Small intestine (tissue), 7 donors: ENCODE results near the gene ADRA2C. TPM values are rescaled to one million over a fixed set of nuclear protein-coding genes. Genes with fewer than 3 reads are reported as not detected.

Source experiments
- DNase-seq, 2 donors: peaks; one replicate each; pipeline versions ENCODE4 v3.0.0 to v3.0.0-alpha.2; 2013
- FAIRE-seq: peaks from 2 replicates; lab custom pipeline; 2012; peaks lifted over from hg19 to GRCh38; lab: Jason Lieb, UNC
- H3K27ac ChIP-seq, 3 donors: one replicate each; pipeline ENCODE4 v1.5.1; 2013; ENCODE audit warnings: low read length in 2 of 3, mild to moderate bottlenecking in 2 of 3, control low read depth in 1 of 3, inconsistent platforms in 1 of 3, low read depth in 1 of 3, moderate library complexity in 1 of 3
- H3K27me3 ChIP-seq, 3 donors: one replicate each; pipeline ENCODE4 v1.6.1; 2013; ENCODE audit warnings: low read length in 3 of 3, inconsistent platforms in 1 of 3; ENCODE audit not compliant: control insufficient read depth in 3 of 3, insufficient read depth in 3 of 3
- H3K36me3 ChIP-seq, 3 donors: one replicate each; pipeline ENCODE4 v1.6.1; 2013; ENCODE audit warnings: low read length in 3 of 3, inconsistent platforms in 1 of 3, low read depth in 1 of 3, mild to moderate bottlenecking in 1 of 3, moderate library complexity in 1 of 3; ENCODE audit not compliant: control insufficient read depth in 3 of 3, insufficient read depth in 2 of 3
- H3K4me1 ChIP-seq, 3 donors: one replicate each; pipeline ENCODE4 v1.6.1; 2013; ENCODE audit warnings: low read length in 2 of 3, inconsistent platforms in 1 of 3, low read depth in 1 of 3, mild to moderate bottlenecking in 1 of 3, moderate library complexity in 1 of 3; ENCODE audit not compliant: control insufficient read depth in 3 of 3, insufficient read depth in 2 of 3
- H3K4me3 ChIP-seq, 3 donors: one replicate each; pipeline ENCODE4 v1.5.1; 2013; ENCODE audit warnings: low read length in 3 of 3, control low read depth in 1 of 3, inconsistent platforms in 1 of 3, low read depth in 1 of 3, mild to moderate bottlenecking in 1 of 3, moderate library complexity in 1 of 3
- H3K9me3 ChIP-seq, 2 donors: one replicate each; pipeline ENCODE4 v1.6.1; 2013; ENCODE audit warnings: low read depth in 1 of 2, low read length in 1 of 2; ENCODE audit not compliant: control insufficient read depth in 2 of 2, insufficient read depth in 1 of 2
- WGBS, 3 donors: extraction: QIAGEN DNeasy Blood & Tissue Kit; methylation state at CpG; one replicate each; pipeline ENCODE4 v1.1.7; 2013; 5-methylcytosine and 5-hydroxymethylcytosine counted together
- polyA plus RNA-seq, 4 donors: library from polyadenylated mRNA; stranded (reverse) in 3 of 4; unstranded in 1 of 4; fragments of 200-250 nt in 3 of 4; fragments of 120-200 nt in 1 of 4; gene quantifications; one replicate each; pipeline versions ENCODE4 v1.2.1 to v1.2.3, GENCODE V29; 2013
- donor health status: healthy with polysubstance abuse.
- donor health status: control.
- donor health status: control.
- donor health status: Bipolar disorder and iron deficiency.
- donor health status: healthy.

ADRA2C gene
- polyA plus RNA-seq, 4 donors, result 0.21 to 4.6 TPM; not detected in 2

DNA sequence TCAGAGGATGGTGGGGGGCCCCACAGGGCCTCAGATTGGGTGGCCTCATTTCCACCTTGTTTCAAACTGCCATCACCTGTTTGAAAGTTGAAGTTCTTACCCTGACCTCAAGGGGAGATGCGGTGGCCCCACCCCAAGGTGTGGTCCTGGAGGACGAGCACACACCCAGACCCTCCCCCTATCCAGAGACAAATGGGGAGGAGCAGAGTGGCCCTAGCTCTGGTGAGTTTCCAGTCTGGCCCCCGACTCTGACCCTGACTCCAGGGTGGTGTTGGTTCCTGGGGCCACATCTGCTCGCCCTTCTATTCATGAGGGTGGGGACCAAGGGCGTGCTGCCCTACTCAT is 36.3 kb upstream of the ADRA2C start:
- DNase-seq (no peak), FAIRE-seq (no peak)
- H3K4me3 ChIP-seq, result no peak overlapping the region
- no peak overlapping the region for H3K27ac ChIP-seq
- no peaks in the 10 kb centered on the region for H3K4me1 ChIP-seq
- no peaks in the 10 kb centered on the region for H3K36me3 ChIP-seq
- WGBS, 3 donors, result 41 to 48% (median 45%) methylated on average over 5 of the region's 5 CpGs
- H3K27me3 ChIP-seq, result peaks cover 0 to 32% (median 2%) of the 10 kb centered on the region in 3 donors
- peaks cover 0 to 2% of the 10 kb centered on the region in 2 donors for H3K9me3 ChIP-seq

DNA sequence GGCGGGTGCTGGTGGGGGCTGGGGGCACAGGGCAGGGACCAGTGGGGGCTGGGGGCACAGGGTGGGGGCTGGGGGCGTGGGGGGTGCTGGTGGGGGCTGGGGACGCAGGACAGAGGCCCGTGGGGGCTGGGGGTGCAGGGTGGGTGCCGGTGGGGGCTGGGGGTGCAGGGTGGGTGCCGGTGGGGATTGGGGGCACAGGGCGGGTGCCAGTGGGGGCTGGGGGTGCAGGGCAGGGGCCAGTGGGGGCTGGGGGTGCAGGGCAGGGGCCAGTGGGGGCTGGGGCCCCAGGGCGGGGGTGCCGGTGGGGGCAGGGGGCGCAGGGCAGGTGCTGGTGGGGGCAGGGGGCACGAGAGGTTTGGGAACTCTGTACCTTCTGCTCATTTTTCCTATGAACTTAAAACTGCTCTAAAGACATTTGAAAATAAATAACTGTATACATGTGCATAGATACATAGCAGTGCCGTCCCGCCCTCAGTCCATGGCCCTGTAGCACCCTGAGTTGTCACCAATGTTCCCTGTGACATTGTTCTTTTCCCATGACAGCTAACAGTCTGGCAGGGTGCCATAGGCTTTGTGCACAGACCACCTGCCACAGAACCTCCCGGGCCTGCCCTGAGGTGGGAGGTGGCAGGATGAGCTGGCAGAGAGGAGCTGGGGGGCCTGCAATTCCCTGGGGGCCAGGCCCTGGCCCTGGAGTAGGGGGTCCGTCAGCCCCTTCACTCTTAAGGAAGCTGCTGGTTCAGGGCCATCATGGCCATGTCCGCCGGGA is 35.6 kb upstream of the ADRA2C start:
- H3K27me3 ChIP-seq, result peaks cover 0 to 25% (median 2%) of the 10 kb centered on the region in 3 donors
- DNase-seq (no peak), FAIRE-seq (no peak)
- no peaks in the 10 kb centered on the region for H3K4me1 ChIP-seq
- H3K36me3 ChIP-seq, result no peaks in the 10 kb centered on the region
- no peak overlapping the region for H3K4me3 ChIP-seq
- 70 to 79% (median 72%) methylated on average over 11 to 17 of the region's 17 CpGs for WGBS, 3 donors
- H3K27ac ChIP-seq, result no peak overlapping the region
- peaks cover 0 to 2% of the 10 kb centered on the region in 2 donors for H3K9me3 ChIP-seq

DNA sequence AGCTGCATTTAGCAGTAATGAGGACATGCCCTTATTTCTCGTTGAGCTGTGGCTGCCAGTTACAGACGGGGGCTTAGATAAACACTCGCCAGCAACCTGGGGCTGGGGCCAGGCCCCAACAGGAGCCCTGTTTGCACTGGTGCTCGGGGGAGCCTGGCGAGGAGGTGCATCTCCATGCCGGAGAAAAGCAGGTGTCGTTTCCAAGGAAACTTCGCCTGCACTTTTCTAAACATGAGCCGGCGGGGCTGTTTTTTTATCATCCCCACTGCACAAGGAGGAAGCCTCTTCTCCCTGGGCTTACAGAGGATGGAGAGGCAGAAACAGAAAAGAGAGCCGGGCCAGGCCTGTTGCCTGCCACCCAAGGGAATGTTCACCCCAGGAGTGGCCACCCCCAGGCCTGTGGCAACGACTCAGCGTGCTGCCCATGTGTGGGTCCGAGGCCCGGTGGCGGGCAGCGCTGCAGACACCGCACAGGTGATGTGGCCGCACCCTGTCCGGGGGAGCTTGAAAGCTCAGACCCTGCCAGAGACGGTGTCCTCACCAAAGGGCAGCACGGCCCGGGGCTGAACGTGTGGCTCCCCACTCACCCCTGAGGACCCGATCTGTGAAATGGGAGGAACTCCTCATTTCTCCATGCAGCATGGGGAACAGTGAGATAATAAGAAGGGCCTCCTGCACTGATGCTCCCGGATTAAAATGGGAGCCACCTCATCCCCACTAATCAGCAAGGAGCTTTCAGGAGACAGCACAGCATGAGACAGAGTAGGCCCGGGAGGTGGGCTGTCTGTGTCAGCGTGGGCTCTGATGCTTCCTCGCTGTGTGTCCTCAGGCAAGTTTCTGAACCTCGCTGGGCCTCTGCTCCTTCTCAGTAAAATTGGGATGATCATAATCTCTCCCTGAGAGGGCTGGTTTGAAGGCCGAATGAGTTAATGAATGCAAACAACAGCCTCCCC is 33.8 kb upstream of the ADRA2C start:
- H3K4me3 ChIP-seq, result no peak overlapping the region
- H3K27ac ChIP-seq, result no peak overlapping the region
- FAIRE-seq (no peak), DNase-seq (no peak)
- peaks cover 0 to 21% (median 0%) of the 10 kb centered on the region in 3 donors for H3K27me3 ChIP-seq
- WGBS, 3 donors, result 68 to 74% (median 73%) methylated on average over 31 of the region's 31 CpGs
- H3K4me1 ChIP-seq, result no peaks in the 10 kb centered on the region
- no peaks in the 10 kb centered on the region for H3K36me3 ChIP-seq
- peaks cover 0 to 2% of the 10 kb centered on the region in 2 donors for H3K9me3 ChIP-seq

GRCh38 chr4:3733195-3733594 is 33.0 kb upstream of the ADRA2C start:
- 31 to 51% (median 32%) methylated on average over 7 to 9 of the region's 9 CpGs for WGBS, 3 donors
- no peak overlapping the region for H3K27ac ChIP-seq
- peaks cover 0 to 2% of the 10 kb centered on the region in 2 donors for H3K9me3 ChIP-seq
- H3K4me3 ChIP-seq, result no peak overlapping the region
- FAIRE-seq (no peak), DNase-seq (no peak)
- peaks cover 0 to 21% (median 0%) of the 10 kb centered on the region in 3 donors for H3K27me3 ChIP-seq
- H3K4me1 ChIP-seq, result no peaks in the 10 kb centered on the region
- H3K36me3 ChIP-seq, result no peaks in the 10 kb centered on the region

DNA sequence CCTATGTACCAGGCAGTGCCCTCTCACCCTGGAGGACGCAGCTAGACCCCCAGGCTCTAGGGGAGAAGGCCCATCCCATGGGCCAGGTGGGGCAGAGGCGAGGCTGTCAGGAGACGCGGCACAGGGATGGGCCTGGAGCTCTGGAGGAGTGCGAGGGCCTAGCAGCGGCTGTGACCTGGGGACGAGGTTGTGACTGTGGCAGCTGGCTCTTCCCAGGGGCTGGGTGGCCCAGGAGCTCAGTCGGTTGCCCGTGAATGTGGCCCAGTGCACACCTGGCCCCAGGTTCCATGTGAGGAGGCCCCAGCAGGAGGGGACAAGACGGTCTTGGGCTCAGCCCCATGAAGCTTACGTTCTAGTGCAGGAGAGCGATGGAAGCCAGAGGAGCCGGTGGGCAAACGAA is 31.0 kb upstream of the ADRA2C start:
- no peaks in the 10 kb centered on the region for H3K36me3 ChIP-seq
- peaks cover 0 to 13% (median 0%) of the 10 kb centered on the region in 3 donors for H3K27me3 ChIP-seq
- no peak overlapping the region for H3K27ac ChIP-seq
- no peaks in the 10 kb centered on the region for H3K4me1 ChIP-seq
- peaks cover 0 to 2% of the 10 kb centered on the region in 2 donors for H3K9me3 ChIP-seq
- 82 to 87% (median 84%) methylated on average over 14 of the region's 14 CpGs for WGBS, 3 donors
- no peak for FAIRE-seq
- DNase-seq, result no peak
- no peak overlapping the region for H3K4me3 ChIP-seq

DNA sequence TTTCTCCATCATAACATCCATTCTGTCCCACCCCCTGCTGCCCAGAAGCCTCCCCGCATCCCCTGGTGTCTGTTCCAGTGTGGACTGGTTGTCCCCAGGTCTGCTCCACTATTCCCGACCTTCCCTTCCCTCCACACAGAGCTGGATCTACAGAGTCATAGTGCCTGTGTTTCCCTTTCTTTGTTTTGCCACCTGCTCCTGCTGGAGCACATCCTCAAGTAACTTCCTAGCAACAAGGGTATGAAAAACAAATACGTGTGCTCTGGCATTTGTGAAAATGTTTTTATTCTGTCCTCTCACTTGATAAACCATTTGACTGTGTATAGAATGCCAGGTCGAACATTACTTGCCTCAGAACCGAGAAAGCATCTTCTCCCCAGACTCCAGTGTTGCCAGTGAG is 29.9 kb upstream of the ADRA2C start:
- WGBS, 3 donors, result 65 to 80% (median 68%) methylated on average over 5 of the region's 5 CpGs
- Histone ChIP-seq H3K4me3 (no peak overlapping the region), H3K9me3 (peaks cover 0 to 2% of the 10 kb centered on the region in 2 donors), H3K4me1 (no peaks in the 10 kb centered on the region), H3K27ac (no peak overlapping the region), H3K27me3 (peaks cover 0 to 12% (median 0%) of the 10 kb centered on the region in 3 donors), H3K36me3 (no peaks in the 10 kb centered on the region)
- DNase-seq, result no peak
- no peak for FAIRE-seq

GRCh38 chr4:3736806-3737205 is 29.4 kb upstream of the ADRA2C start:
- no peaks in the 10 kb centered on the region for H3K4me1 ChIP-seq
- H3K9me3 ChIP-seq, result no peaks in the 10 kb centered on the region
- H3K4me3 ChIP-seq, result no peak overlapping the region
- DNase-seq (no peak), FAIRE-seq (no peak)
- 57 to 67% (median 59%) methylated on average over 6 of the region's 6 CpGs for WGBS, 3 donors
- H3K36me3 ChIP-seq, result no peaks in the 10 kb centered on the region
- peaks cover 0 to 7% (median 2%) of the 10 kb centered on the region in 3 donors for H3K27me3 ChIP-seq
- H3K27ac ChIP-seq, result no peak overlapping the region

DNA sequence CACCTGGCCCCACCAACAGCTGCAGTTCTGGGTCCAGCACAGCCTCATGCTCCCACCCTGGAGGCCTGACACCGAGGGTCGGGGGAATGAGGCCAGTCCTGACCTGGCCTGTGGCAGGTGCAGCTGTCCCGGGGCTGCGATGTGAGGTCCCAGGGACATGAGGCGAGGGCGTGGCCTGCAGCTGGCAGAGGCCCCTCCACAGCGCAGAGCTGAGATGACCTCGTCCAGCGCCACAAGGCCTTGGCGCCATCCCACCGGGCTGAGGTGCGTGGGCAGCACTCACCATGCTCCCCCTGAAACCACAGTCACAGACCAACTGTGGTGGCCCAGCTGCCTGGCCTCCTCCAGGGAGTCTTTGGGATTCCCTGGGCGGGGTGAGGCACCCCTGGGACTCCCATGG is 26.6 kb upstream of the ADRA2C start:
- no peak overlapping the region for H3K4me3 ChIP-seq

More for the DNA sequence above, 26.6 kb upstream of the ADRA2C start:
- H3K27ac ChIP-seq, result no peak overlapping the region
- H3K4me1 ChIP-seq, result no peaks in the 10 kb centered on the region
- 64 to 86% (median 65%) methylated on average over 12 to 13 of the region's 13 CpGs for WGBS, 3 donors
- peaks cover 0 to 11% of the 10 kb centered on the region in 2 donors for H3K9me3 ChIP-seq
- H3K36me3 ChIP-seq, result no peaks in the 10 kb centered on the region
- FAIRE-seq (no peak), DNase-seq (no peak)
- H3K27me3 ChIP-seq, result peaks cover 0 to 24% (median 20%) of the 10 kb centered on the region in 3 donors
